GM13976 (cell line): ENCODE results near the gene SLIT3.

Source experiments
- DNase-seq: peaks from one replicate; pipeline ENCODE4 v3.0.0; 2012; ENCODE audit warnings: low spot score
- CTCF ChIP-seq: IDR thresholded peaks from 2 replicates; pipeline ENCODE4 v1.5.1; 2012; ENCODE audit warnings: borderline replicate concordance, mild to moderate bottlenecking; ENCODE audit not compliant: insufficient read depth; ENCODE audit errors: extremely low read depth, missing control alignments, control extremely low read depth
- in situ Hi-C: fragments of 300-500 bp; cut with MboI; formaldehyde crosslinking; loops from one replicate; pipeline ENCODE4 v1.12.0; 2022; ENCODE audit warnings: low sequenced_read_pairs, mixed read lengths, inconsistent platforms; ENCODE audit not compliant: unreplicated experiment

Gene SLIT3

GRCh38 chr5:169012450-169012849 is 288.5 kb downstream of the SLIT3 start:
- no peak for DNase-seq
- in situ Hi-C loops = no loop called here
- TF ChIP-seq CTCF = no peak

- in situ Hi-C loops = no loop called here
- TF ChIP-seq CTCF = no peak
- DNase-seq = no peak
These were observed 289.5 kb downstream of the SLIT3 start for GRCh38 chr5:169011451-169011850.

- in situ Hi-C loops = no loop called here
- no peak for DNase-seq
- TF ChIP-seq CTCF = no peak
These were observed 289.9 kb downstream of the SLIT3 start for GRCh38 chr5:169011009-169011408.

GRCh38 chr5:169009123-169009522 is 291.8 kb downstream of the SLIT3 start:
- in situ Hi-C loops = no loop called here
- DNase-seq = no peak

GRCh38 chr5:169006842-169007790 is 293.8 kb downstream of the SLIT3 start:
- in situ Hi-C loops = no loop called here
- no peak for TF ChIP-seq CTCF
- DNase-seq = no peak

More at GRCh38 chr5:169009123-169009522, 291.8 kb downstream of the SLIT3 start:
- TF ChIP-seq CTCF = no peak

GRCh38 chr5:169004551-169004950 is 296.4 kb downstream of the SLIT3 start:
- DNase-seq = no peak
- TF ChIP-seq CTCF = no peak
- in situ Hi-C loops = no loop called here
